GM13976 (cell line): ENCODE results near the gene TMEM114.

Experiments used
- DNase-seq: peaks from one replicate; pipeline ENCODE4 v3.0.0; 2012; ENCODE audit warnings: low spot score
- CTCF ChIP-seq: IDR thresholded peaks from 2 replicates; pipeline ENCODE4 v1.5.1; 2012; ENCODE audit warnings: borderline replicate concordance, mild to moderate bottlenecking; ENCODE audit not compliant: insufficient read depth; ENCODE audit errors: extremely low read depth, missing control alignments, control extremely low read depth
- in situ Hi-C: fragments of 300-500 bp; cut with MboI; formaldehyde crosslinking; loops from one replicate; pipeline ENCODE4 v1.12.0; 2022; ENCODE audit warnings: low sequenced_read_pairs, mixed read lengths, inconsistent platforms; ENCODE audit not compliant: unreplicated experiment

Gene TMEM114

GRCh38 chr16:8622315-8622656 is 32.0 kb upstream of the TMEM114 start:
- in situ Hi-C loops = no loop called here
- DNase-seq = peak; percentile 45
- no peak for TF ChIP-seq CTCF

GRCh38 chr16:8621572-8622314 is 31.4 kb upstream of the TMEM114 start, which contains the start of gene METTL22:
Gene METTL22 (plus strand): TSS chr16:8621698. CDS start chr16:8625666, 3,968 bp downstream.
- TF ChIP-seq CTCF = no peak
- in situ Hi-C loops = no loop called here
- peak; percentile 100 for DNase-seq

GRCh38 chr16:8621222-8621571 is 30.9 kb upstream of the TMEM114 start:
- in situ Hi-C loops = no loop called here
- no peak for TF ChIP-seq CTCF
- no peak for DNase-seq

DNA sequence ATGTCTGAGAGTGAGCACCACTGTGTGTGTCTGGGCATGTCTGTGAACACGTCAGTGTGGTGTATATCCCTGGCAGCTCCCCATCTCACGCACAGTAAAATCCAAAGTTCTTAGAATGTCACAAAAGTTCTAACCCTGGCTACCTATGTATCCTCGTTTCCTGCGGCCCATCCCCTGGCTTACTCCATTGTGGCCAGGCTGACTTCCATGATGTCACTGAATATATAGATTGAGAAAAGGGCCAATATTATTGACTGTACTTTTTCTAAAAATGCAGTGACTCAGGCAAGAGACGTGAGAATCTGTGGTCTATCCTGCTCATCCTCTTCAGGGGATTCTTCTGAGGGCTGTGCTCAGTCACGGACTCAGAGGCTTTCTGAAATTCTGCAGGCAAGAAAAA is 30.2 kb upstream of the TMEM114 start:
- in situ Hi-C loops = no loop called here
- no peak for TF ChIP-seq CTCF

DNA sequence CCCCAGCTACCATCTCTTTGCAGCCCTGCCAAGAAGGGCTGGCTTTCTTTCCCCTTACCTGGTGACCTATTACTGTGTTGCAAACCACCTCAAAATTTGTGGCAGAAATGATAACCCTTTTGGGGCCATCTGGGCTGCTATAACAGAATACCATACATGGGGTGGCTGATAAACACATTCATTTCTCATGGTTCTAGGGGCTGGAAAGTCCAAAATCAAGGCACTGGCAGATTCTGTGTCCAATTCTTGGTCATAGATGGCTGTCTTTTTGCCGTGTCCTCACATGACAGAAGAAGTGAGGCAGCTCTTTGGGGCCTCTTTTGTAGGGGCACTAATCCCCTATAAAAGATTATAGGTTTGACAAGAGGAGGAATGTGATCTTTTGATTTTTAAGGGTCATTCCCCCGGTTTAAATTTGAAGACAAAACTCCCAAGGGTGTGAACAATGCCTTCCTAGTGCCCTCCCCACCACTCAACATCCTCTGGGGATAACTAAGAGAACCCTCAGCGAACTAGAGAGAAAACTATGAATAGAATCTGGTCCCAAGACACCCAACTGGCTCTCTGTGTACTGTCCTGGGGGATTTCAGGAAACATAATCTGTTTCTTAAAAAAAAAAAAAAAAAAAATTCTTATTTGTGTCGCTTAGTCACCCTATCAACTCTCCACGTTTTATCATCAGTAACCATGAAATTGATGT is 29.5 kb upstream of the TMEM114 start:
- no peak for DNase-seq
- no peak for TF ChIP-seq CTCF

More for the DNA sequence above, 30.2 kb upstream of the TMEM114 start:
- no peak for DNase-seq

GRCh38 chr16:8614435-8615029 is 24.2 kb upstream of the TMEM114 start:
- no peak for TF ChIP-seq CTCF
- no peak for DNase-seq
- in situ Hi-C loops = no loop called here

More for the DNA sequence above, 29.5 kb upstream of the TMEM114 start:
- in situ Hi-C loops = no loop called here
